HCT116 (cell line): ENCODE results near the gene MMEL1. TPM values are rescaled to one million over a fixed set of nuclear protein-coding genes. Genes with fewer than 3 reads are reported as not detected.
A peak's percentile ranks its signal among the peaks of the same experiment; 100 is the strongest.
"Not testable (repeated sequence)": the region's sequence is repeated elsewhere in the genome, so short reads cannot be mapped to it uniquely, and the experiment has no call there.

ENCODE experiments used
- ATAC-seq: fragments of 200-7000 bp; cut with Tn5 transposase; 2 replicates; pipeline ENCODE4 v1.9.1; 2020; ENCODE audit warnings: mild to moderate bottlenecking, moderate library complexity
- BruUV-seq: library from RNA; stranded (reverse); fragments of 400-500 nt; replicated peaks from 2 replicates; lab custom pipeline; 2021; lab: Mats Ljungman, UMichigan
- CTCF ChIA-PET: fragments of 300-600 bp; sonication (Branson Sonifier 250); formaldehyde crosslinking; loops from one replicate; lab custom pipeline; 2021; ENCODE audit warnings: antibody characterized with exemption; lab: Charles Lee
- POLR2A ChIA-PET: fragments of 300-600, 350-600 bp; sonication (Branson Sonifier 250); formaldehyde crosslinking; loops from one replicate; lab custom pipeline; 2021; ENCODE audit warnings: antibody characterized with exemption; lab: Charles Lee
- RAD21 ChIA-PET, 2 experiments: fragments of 300-600 bp; sonication (Branson Sonifier 250); formaldehyde crosslinking; loops; one replicate each; lab custom pipeline; 2023; ENCODE audit warnings: low total read pairs in 2 of 2; ENCODE audit not compliant: uncharacterized antibody in 2 of 2, unreplicated experiment in 2 of 2, low non-redundant PET in 1 of 2; lab: Charles Lee
- DNase-seq: peaks from one replicate; pipeline ENCODE4 v3.0.0-alpha.2; 2010; ENCODE audit warnings: low read depth, low spot score
- H2AFZ ChIP-seq: fragments of 200-600 bp; shearing (Covaris generic), sonication (generic); 2 replicates; pipeline ENCODE4 v1.6.1; 2017; ENCODE audit warnings: low read depth, mixed run types, mixed read lengths, antibody characterized with exemption, low read length; ENCODE audit not compliant: poor library complexity, severe bottlenecking
- H3K27ac ChIP-seq: 2 replicates; pipeline ENCODE4 v1.5.1; 2012; ENCODE audit warnings: low read depth, low read length
- H3K27me3 ChIP-seq: fragments of 200-600 bp; sonication (generic); 2 replicates; pipeline ENCODE4 v1.6.1; 2016; ENCODE audit warnings: mixed run types, low read length, mixed read lengths; ENCODE audit not compliant: insufficient read depth
- H3K36me3 ChIP-seq, 2 experiments: fragments of 200-500 bp in 1 of 2; fragments of 200-600 bp in 1 of 2; sonication (Bioruptor generic) in 1 of 2; sonication (generic) in 1 of 2; 2 replicates each; pipeline versions ENCODE4 v1.5.1 to v1.6.1; 2014 to 2016; ENCODE audit warnings: low read length in 2 of 2, inconsistent platforms in 1 of 2, mixed read lengths in 1 of 2, mixed run types in 1 of 2; ENCODE audit not compliant: insufficient read depth in 2 of 2, control insufficient read depth in 1 of 2
- H3K4me1 ChIP-seq, 2 experiments: fragments of 200-600 bp in 1 of 2; sonication (generic) in 1 of 2; 2 replicates each; pipeline versions ENCODE4 v1.5.1 to v1.6.1; 2012 to 2017; ENCODE audit warnings: low read length in 2 of 2, inconsistent platforms in 1 of 2, mild to moderate bottlenecking in 1 of 2, mixed read lengths in 1 of 2, mixed run types in 1 of 2, moderate library complexity in 1 of 2; ENCODE audit not compliant: insufficient read depth in 2 of 2, control insufficient read depth in 1 of 2
- H3K4me2 ChIP-seq: fragments of 200-600 bp; sonication (generic); 2 replicates; pipeline ENCODE4 v1.6.1; 2017; ENCODE audit warnings: mixed run types, low read length, mixed read lengths
- H3K4me3 ChIP-seq, 2 experiments: fragments of 200-600 bp in 1 of 2; sonication (generic) in 1 of 2; replicated peaks in 1 of 2; 2 replicates each; pipeline ENCODE4 v1.5.1; 2011 to 2016; ENCODE audit warnings: low read length in 2 of 2, control low read depth in 1 of 2, low read depth in 1 of 2, mild to moderate bottlenecking in 1 of 2, mixed read lengths in 1 of 2, mixed run types in 1 of 2
- H3K79me2 ChIP-seq: fragments of 200-600 bp; sonication (generic); 2 replicates; pipeline ENCODE4 v1.6.1; 2017; ENCODE audit warnings: mild to moderate bottlenecking, mixed run types, low read length, moderate library complexity, mixed read lengths; ENCODE audit not compliant: insufficient read depth
- H3K9ac ChIP-seq: fragments of 200-600 bp; sonication (generic); 2 replicates; pipeline ENCODE4 v1.6.1; 2016; ENCODE audit warnings: low read length, mixed read lengths
- H3K9me2 ChIP-seq: fragments of 200-600 bp; sonication (generic), shearing (Covaris generic); 2 replicates; pipeline ENCODE4 v1.6.1; 2017; ENCODE audit warnings: mixed run types, mild to moderate bottlenecking, moderate library complexity; ENCODE audit not compliant: insufficient read depth
- H3K9me3 ChIP-seq, 2 experiments: fragments of 200-500 bp in 1 of 2; fragments of 200-600 bp in 1 of 2; sonication (Bioruptor generic) in 1 of 2; sonication (generic) in 1 of 2; 2 replicates each; pipeline ENCODE4 v1.6.1; 2014 to 2017; ENCODE audit warnings: low read length in 2 of 2, mixed read lengths in 2 of 2, inconsistent platforms in 1 of 2, low read depth in 1 of 2, mild to moderate bottlenecking in 1 of 2, mixed run types in 1 of 2, moderate library complexity in 1 of 2; ENCODE audit not compliant: control insufficient read depth in 1 of 2, insufficient read depth in 1 of 2
- H4K20me1 ChIP-seq: fragments of 200-600 bp; sonication (generic), shearing (Covaris generic); 2 replicates; pipeline ENCODE4 v1.6.1; 2017; ENCODE audit warnings: mixed run types, mild to moderate bottlenecking, moderate library complexity; ENCODE audit not compliant: insufficient read depth
- EZH2 ChIP-seq: fragments of 200-600 bp; sonication (generic); IDR thresholded peaks from 2 replicates; pipeline ENCODE4 v1.6.1; 2017; ENCODE audit warnings: antibody characterized with exemption, mixed run types
- EZH2phosphoT487 ChIP-seq: fragments of 200-600 bp; IDR thresholded peaks from 2 replicates; pipeline ENCODE4 v1.6.1; 2018; ENCODE audit warnings: antibody characterized with exemption, borderline replicate concordance
- intact Hi-C: fragments of 100-400 bp; cut with micrococcal nuclease; formaldehyde crosslinking; loops from 2 replicates; pipeline ENCODE4 v1.10.0; 2022
- total RNA-seq: library from RNA; stranded (reverse); gene quantifications from one replicate; pipeline ENCODE4 v1.2.1, GENCODE V29; 2021; ENCODE audit not compliant: unreplicated experiment

The MMEL1 gene
- total RNA-seq, 1 experiment from 2014 or later = 2.7 TPM

DNA sequence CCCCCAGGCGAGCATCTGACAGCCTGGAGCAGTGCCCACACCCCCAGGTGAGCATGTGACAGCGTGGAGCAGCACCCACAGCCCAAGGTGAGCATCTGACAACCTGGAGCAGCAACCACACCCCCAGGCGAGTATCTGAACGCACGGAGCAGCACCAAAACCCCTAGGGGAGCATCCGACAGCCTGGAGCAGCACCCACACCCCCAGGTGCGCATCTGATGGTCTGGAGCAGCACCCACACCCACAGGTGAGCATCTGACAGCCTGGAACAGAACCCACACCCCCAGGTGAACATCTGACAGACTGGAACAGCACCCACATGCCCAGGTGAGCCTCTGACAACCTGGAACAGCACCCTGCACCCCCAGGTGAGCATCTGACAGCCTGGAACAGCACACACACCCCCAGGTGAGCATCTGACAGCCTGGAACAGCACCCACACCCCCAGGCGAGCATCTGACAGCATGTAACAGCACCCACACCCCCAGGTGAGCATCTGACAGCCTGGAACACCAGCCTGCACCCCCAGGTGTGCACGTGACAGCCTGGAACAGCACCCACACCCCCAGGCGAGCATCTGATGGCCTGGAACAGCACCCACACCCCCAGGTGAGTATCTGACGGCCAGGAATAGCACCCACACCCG is 20.2 kb upstream of the MMEL1 start:
- ATAC-seq, H3K79me2 ChIP-seq, RAD21 ChIA-PET, H3K9me3 ChIP-seq, H3K36me3 ChIP-seq, intact Hi-C loops, H3K27ac ChIP-seq, H4K20me1 ChIP-seq, H3K4me2 ChIP-seq, POLR2A ChIA-PET, H3K4me3 ChIP-seq, H3K9ac ChIP-seq, H2AFZ ChIP-seq, CTCF ChIA-PET, H3K9me2 ChIP-seq, BruUV-seq, H3K4me1 ChIP-seq, DNase-seq: not testable (repeated sequence)
- TF ChIP-seq EZH2phosphoT487 = peak; percentile 35
- H3K27me3 ChIP-seq = peaks cover 72% of the 10 kb centered on the region

DNA sequence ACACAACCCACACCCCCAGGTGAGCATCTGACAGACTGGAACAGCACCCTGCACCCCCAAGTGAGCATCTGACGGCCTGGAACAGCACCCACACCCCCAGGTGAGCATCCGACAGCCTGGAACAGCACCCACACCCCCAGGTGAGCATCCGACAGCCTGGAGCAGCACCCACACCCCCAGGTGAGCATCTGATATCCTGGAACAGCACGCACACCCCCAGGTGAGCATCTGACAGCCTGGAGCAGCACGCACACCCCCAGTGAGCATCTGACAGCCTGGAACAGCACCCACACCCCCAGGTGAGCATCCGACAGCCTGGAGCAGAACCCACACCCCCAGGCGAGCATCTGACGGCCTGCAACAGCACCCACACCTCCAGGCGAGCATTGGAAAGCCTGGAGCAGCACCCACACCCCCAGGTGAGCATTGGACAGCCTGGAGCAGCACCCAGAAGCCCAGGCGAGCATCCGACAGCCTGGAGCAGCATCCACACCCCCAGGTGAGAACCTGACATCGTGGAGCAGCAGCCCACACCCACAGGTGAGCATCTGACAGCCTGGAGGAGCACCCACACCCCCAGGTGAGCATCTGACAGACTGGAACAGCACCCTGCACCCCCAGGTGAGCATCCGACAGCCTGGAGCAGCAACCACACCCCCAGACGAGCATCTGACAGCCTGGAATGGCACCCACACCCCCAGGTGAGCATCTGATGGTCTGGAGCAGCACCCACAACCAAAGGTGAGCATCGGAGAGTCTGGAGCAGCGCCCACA is 19.5 kb upstream of the MMEL1 start:
- H3K9me2 ChIP-seq, H3K79me2 ChIP-seq, H4K20me1 ChIP-seq, H3K36me3 ChIP-seq, H3K9ac ChIP-seq, DNase-seq, H3K4me2 ChIP-seq, H3K9me3 ChIP-seq, intact Hi-C loops, H3K4me1 ChIP-seq, H3K4me3 ChIP-seq, BruUV-seq, H3K27ac ChIP-seq, POLR2A ChIA-PET, RAD21 ChIA-PET, CTCF ChIA-PET, ATAC-seq, H2AFZ ChIP-seq: not testable (repeated sequence)
- peaks cover 72% of the 10 kb centered on the region for H3K27me3 ChIP-seq
- TF ChIP-seq EZH2 = 0 out of 2 replicates have a peak, but pooled peaks have one; percentile 41
